ENCODE measurements around the gene TIAM2.

The TIAM2 gene

DNA sequence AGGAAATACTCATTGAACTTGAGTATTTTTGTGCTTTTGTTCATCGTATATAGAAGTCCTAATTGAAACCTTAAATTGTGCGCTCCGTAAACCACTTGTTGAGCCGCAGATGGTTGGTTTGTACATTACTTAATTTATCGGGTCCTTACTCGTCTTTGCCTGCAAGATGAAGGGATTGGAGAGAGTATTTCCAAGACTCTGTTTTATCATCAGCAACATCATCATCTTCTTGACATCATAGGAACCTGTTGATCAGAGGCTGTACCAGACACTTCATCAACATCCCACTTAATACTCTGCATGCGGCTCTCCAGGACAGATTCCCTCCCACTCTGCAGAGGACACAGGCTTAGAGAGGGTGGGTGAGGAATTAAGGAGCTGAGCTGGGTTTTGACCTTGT is 28.6 kb downstream of the TIAM2 start:
- TF ChIP-seq, protein P1, sequence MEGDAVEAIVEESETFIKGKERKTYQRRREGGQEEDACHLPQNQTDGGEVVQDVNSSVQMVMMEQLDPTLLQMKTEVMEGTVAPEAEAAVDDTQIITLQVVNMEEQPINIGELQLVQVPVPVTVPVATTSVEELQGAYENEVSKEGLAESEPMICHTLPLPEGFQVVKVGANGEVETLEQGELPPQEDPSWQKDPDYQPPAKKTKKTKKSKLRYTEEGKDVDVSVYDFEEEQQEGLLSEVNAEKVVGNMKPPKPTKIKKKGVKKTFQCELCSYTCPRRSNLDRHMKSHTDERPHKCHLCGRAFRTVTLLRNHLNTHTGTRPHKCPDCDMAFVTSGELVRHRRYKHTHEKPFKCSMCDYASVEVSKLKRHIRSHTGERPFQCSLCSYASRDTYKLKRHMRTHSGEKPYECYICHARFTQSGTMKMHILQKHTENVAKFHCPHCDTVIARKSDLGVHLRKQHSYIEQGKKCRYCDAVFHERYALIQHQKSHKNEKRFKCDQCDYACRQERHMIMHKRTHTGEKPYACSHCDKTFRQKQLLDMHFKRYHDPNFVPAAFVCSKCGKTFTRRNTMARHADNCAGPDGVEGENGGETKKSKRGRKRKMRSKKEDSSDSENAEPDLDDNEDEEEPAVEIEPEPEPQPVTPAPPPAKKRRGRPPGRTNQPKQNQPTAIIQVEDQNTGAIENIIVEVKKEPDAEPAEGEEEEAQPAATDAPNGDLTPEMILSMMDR (conservative IDR thresholded peaks at IDR 0.05; ENCODE audit: low read length) = no peak
- H3K4me3 ChIP-seq (ENCODE audit: low read length) = no peak overlapping the region
- DNase-seq (ENCODE audit: low read depth) = no peak

DNA sequence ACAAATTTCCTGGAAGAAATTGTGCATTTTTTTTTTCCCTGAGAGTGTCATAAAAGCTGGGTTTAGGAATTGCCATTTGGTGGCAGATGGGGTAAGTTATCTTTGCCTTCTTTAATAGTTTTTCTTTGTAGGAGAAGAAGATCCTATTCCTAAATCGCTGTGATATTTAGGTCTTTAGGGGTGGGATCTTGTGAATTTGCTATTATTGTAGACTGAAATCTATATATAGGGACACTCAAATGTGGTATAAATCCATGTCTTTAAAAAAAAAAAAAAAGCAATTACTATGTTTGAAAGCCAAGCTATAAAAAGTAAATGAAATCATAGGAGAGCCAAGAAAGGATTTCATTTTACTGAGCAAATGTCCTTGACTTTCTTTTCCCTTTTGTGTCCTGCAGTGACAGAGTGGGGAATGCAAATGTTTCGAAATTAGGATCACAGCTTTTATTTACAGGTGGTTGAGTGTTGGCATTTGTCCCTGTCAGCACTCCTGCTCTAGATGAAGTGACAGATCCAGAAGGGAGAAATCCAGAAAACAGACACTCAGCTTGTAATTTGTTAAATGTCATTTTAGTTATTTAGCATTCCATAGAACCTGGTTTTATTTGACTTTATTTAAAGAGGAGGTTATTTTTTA is 29.4 kb downstream of the TIAM2 start:
- no peak overlapping the region for H3K4me3 ChIP-seq (ENCODE audit: low read length)
- TF ChIP-seq, protein P1 (conservative IDR thresholded peaks at IDR 0.05; ENCODE audit: low read length) = no peak
- DNase-seq (ENCODE audit: low read depth) = no peak

- no peak overlapping the region for H3K4me3 ChIP-seq (ENCODE audit: low read length)
- TF ChIP-seq, protein P1 (conservative IDR thresholded peaks at IDR 0.05; ENCODE audit: low read length) = no peak
- DNase-seq (ENCODE audit: low read depth) = peak; percentile 91
Observed at GRCh38 chr6:155026022-155026705, 31.0 kb downstream of the TIAM2 start.

- TF ChIP-seq, protein P1 (conservative IDR thresholded peaks at IDR 0.05; ENCODE audit: low read length) = no peak
- no peak overlapping the region for H3K4me3 ChIP-seq (ENCODE audit: low read length)
- DNase-seq (ENCODE audit: low read depth) = no peak
Observed at GRCh38 chr6:155026706-155027045, 31.6 kb downstream of the TIAM2 start.

DNA sequence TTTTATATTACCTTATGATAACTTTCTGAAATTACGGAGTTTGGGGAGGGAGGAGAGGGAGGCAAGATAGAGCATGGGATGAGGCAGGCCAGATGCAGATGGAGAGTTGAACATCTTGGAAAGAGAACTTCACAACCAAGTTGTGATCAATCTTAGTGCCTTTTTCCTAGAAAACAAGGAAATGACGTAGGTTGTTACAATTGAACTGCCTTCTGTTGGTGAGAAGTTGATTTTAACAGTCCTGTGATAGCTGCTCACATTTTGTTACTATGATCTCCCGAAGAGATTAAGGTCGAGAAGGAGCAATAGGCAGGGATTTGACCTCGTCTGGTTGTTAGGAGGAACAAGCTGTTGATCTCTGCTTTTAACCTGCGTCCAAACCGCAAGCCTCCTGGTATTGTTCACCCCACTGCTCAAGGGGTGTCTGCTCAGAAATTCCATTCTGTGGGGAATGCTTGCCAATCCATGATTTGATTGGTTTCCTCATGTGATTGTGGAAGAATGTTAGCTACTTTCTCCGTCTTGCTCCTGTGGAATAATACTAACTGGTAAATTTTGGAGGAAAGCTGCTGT is 35.1 kb downstream of the TIAM2 start:
- TF ChIP-seq, protein P1 (conservative IDR thresholded peaks at IDR 0.05; ENCODE audit: low read length) = no peak
- DNase-seq (ENCODE audit: low read depth) = peak; percentile 44
- H3K4me3 ChIP-seq (ENCODE audit: low read length) = no peak overlapping the region

DNA sequence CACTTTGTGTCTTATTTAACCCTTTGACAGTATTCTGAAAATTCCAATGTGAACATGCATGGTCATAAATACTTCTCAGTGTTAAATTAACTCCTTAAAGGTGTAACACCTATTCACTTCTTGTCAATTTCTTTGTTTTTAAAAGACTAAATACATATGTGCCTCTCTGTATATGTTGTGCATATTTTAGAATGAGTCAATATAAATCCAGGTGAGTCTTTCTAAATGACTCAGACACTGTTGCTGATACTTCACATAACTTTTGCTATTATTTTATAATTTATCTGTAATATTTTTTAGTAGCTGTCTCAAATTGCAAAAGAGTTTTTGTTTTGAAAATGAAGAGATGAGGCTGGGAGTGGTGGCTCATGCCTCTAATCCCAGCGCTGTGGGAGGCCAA is 36.0 kb downstream of the TIAM2 start:
- TF ChIP-seq, protein P1 (conservative IDR thresholded peaks at IDR 0.05; ENCODE audit: low read length) = no peak
- H3K4me3 ChIP-seq (ENCODE audit: low read length) = no peak overlapping the region
- DNase-seq (ENCODE audit: low read depth) = no peak
